Colonic mucosa (tissue), 4 donors: ENCODE measurements around the gene NCBP2. TPM values are rescaled to one million over a fixed set of nuclear protein-coding genes. Genes with fewer than 3 reads are reported as not detected.

Experiments
- DNase-seq: peaks from one replicate; pipeline ENCODE4 v3.0.0-alpha.2; 2020
- H3K27ac ChIP-seq: fragments of 200-600 bp; one replicate; pipeline ENCODE4 v1.8.0; 2021
- H3K27me3 ChIP-seq: fragments of 200-600 bp; one replicate; pipeline ENCODE4 v1.8.0; 2021
- H3K36me3 ChIP-seq: fragments of 200-600 bp; one replicate; pipeline ENCODE4 v1.8.0; 2021
- H3K4me1 ChIP-seq: fragments of 200-600 bp; one replicate; pipeline ENCODE4 v1.8.0; 2021; ENCODE audit warnings: mild to moderate bottlenecking
- H3K4me3 ChIP-seq: fragments of 200-600 bp; one replicate; pipeline ENCODE4 v1.8.0; 2021
- H3K9ac ChIP-seq, 2 donors: one replicate each; pipeline ENCODE4 v1.7.0; 2013; ENCODE audit warnings: control low read depth in 2 of 2, low read depth in 2 of 2, low read length in 2 of 2
- H3K9me3 ChIP-seq: fragments of 200-600 bp; one replicate; pipeline ENCODE4 v1.8.0; 2021
- intact Hi-C: fragments of 100-400 bp; cut with DNase I; formaldehyde crosslinking; loops from one replicate; pipeline ENCODE4 v1.14.1; 2022
- total RNA-seq, 2 donors: library from RNA; stranded (reverse); fragmentation: NEBNext Ultra II Directional in 1 of 2; extraction: Animal tissue kit (Norgen Biotek cat#: 25700) in 1 of 2; gene quantifications; one replicate each; pipeline ENCODE4 v1.2.1, GENCODE V29; 2021
- TF ChIP-seq, protein P1 (sequence below): fragments of 200-600 bp; IDR thresholded peaks from one replicate; pipeline ENCODE4 v1.8.0; 2022; ENCODE audit warnings: antibody characterized with exemption, mild to moderate bottlenecking
- donor health status: healthy.
- donor health status: DM: no; HTN: no; CAD: no.
- donor health status: DM: no; HTN: no; CAD: no.

The NCBP2 gene
- total RNA-seq, 2 donors from 2014 or later: 61.8 to 92.8 TPM

DNA sequence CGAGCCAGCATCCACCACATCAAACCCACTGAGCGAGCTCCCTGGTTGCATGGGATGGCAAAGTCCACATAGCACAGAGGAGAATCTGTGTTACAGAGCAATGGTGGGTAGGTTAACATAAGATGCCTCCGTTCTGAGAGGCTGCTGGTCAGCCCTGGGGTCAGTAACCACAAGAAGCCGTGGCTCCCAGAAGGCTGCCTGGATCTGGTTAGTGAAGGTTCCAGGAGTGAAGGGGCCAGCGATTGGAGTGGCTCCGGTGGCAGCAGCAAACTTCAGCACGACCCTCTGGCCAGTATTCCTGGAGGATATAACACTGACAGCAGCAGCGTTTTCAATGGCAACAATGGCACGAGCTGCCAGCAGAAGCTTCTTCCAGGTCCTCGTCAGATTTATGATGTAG is 44.7 kb upstream of the NCBP2 start:
- Histone ChIP-seq H3K4me3 (no peak overlapping the region), H3K36me3 (no peaks in the 10 kb centered on the region), H3K27ac (no peak overlapping the region), H3K9ac (no peak overlapping the region), H3K27me3 (no peaks in the 10 kb centered on the region), H3K4me1 (no peaks in the 10 kb centered on the region), H3K9me3 (no peaks in the 10 kb centered on the region)
- intact Hi-C loops: no loop called here
- no peak for DNase-seq
- TF ChIP-seq, protein P1, sequence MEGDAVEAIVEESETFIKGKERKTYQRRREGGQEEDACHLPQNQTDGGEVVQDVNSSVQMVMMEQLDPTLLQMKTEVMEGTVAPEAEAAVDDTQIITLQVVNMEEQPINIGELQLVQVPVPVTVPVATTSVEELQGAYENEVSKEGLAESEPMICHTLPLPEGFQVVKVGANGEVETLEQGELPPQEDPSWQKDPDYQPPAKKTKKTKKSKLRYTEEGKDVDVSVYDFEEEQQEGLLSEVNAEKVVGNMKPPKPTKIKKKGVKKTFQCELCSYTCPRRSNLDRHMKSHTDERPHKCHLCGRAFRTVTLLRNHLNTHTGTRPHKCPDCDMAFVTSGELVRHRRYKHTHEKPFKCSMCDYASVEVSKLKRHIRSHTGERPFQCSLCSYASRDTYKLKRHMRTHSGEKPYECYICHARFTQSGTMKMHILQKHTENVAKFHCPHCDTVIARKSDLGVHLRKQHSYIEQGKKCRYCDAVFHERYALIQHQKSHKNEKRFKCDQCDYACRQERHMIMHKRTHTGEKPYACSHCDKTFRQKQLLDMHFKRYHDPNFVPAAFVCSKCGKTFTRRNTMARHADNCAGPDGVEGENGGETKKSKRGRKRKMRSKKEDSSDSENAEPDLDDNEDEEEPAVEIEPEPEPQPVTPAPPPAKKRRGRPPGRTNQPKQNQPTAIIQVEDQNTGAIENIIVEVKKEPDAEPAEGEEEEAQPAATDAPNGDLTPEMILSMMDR: no peak

DNA sequence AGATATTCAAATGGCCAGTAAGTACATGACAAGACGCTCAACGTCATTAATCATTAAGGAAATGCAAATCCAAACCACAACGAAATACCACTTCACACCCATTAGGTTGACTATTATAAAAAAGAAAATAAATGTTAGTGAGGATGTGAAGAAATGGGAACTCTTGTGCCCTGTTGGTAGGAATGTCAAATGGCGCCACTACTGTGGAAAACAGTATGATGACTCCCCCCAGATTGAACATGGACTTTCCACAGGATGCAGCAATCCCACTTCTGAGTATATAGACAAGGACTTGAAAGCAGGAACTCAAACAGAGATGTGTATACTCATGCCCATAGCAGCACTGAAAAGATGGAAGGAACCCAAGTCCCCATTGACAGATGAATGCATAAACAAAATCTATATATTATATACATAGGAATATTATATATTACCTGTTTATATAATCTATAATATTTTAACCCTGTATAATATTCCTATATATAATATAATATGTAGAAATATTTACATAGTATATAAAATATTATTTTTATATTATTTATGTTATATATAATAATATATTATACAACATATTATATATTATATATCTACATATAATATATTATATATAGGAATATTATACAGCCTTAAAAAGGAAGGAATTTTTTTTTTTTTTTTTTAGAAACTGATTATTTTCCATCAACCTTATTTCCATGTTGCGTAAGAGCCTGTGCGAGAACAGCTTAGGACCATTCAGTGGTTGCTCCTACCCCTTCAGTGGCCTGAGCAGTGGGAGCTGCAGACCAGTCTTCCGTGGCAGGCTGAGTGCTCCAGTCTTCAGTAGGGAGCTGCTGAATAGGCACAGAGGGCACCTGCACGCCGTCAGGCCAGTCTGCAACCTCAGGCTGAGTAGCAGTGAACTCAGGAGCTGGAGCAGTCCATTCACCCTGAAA is 43.9 kb upstream of the NCBP2 start:
- Histone ChIP-seq H3K4me1 (no peaks in the 10 kb centered on the region), H3K4me3 (no peak overlapping the region), H3K36me3 (no peaks in the 10 kb centered on the region), H3K9me3 (no peaks in the 10 kb centered on the region), H3K27me3 (no peaks in the 10 kb centered on the region), H3K9ac (no peak overlapping the region), H3K27ac (no peak overlapping the region)
- intact Hi-C loops: no loop called here
- TF ChIP-seq, protein P1: no peak
- no peak for DNase-seq

DNA sequence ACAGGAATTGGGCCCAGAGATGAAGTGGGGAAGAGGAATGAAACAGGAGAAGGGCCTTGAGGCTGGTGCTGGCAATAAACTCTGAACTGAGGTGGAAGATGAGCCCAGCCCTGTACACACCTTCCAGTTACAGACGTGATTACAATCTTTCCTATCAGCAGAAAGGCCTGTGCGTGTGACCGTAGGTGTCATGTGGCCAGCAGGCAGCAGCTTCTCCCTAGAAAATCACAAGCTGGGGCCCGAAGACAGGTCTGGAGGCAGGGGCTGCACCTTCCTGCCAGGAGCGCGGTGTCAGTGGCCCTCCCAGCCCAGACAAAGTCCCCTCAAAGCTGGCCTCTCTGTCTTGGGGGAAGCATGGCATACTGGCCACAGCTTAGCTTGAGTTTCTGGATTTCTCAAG is 43.0 kb upstream of the NCBP2 start:
- no peaks in the 10 kb centered on the region for H3K36me3 ChIP-seq
- no peaks in the 10 kb centered on the region for H3K9me3 ChIP-seq
- DNase-seq: no peak
- intact Hi-C loops: no loop called here
- H3K4me3 ChIP-seq: no peak overlapping the region
- H3K27me3 ChIP-seq: no peaks in the 10 kb centered on the region
- no peaks in the 10 kb centered on the region for H3K4me1 ChIP-seq
- TF ChIP-seq, protein P1: no peak
- H3K27ac ChIP-seq: no peak overlapping the region
- H3K9ac ChIP-seq: no peak overlapping the region

DNA sequence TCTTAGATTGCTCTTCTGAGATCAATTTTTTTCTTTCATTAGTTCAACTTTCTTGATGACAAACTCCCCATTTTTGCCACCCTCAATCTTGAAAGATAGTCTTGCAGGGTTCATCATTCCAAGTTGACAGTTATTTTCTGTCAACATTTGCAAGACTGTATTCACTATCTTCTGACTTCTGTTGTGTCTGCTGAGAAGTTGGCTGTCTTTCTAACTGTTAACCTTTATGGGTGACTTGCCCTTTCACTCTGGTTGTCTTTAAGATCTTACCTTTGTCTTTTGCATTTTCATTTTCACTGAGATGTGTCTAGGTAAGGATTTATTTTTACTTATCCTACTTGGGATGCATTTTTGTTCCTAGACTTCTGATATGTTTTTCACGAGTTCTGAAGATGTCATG is 40.9 kb upstream of the NCBP2 start:
- Histone ChIP-seq H3K27ac (no peak overlapping the region), H3K36me3 (no peaks in the 10 kb centered on the region), H3K9me3 (no peaks in the 10 kb centered on the region), H3K4me3 (no peak overlapping the region), H3K9ac (no peak overlapping the region), H3K27me3 (no peaks in the 10 kb centered on the region), H3K4me1 (no peaks in the 10 kb centered on the region)
- DNase-seq: no peak
- intact Hi-C loops: no loop called here
- TF ChIP-seq, protein P1: no peak

DNA sequence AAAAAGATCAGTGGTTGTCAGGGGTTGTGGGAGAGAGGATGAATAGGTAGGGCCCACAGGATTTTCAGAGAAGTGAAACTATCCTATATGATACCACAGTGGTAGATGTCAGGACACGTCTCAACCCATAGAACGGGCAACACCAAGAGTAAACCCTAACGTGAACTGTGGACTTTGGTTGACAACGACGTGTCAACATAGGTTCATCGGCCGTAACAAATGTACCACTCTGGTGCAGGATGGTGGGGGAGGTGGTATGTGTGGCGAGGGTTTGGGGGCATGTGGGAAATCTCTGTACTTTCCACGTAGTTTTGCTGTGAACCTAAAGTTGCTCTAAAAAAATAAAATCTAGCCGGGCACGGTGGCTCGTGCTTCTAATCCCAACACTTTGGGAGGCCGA is 39.3 kb upstream of the NCBP2 start:
- Histone ChIP-seq H3K9ac (no peak overlapping the region), H3K9me3 (no peaks in the 10 kb centered on the region), H3K4me3 (no peak overlapping the region), H3K4me1 (no peaks in the 10 kb centered on the region), H3K36me3 (no peaks in the 10 kb centered on the region), H3K27me3 (no peaks in the 10 kb centered on the region), H3K27ac (no peak overlapping the region)
- no peak for DNase-seq
- TF ChIP-seq, protein P1: no peak
- intact Hi-C loops: no loop called here
